H1 (cell line): ENCODE results near the gene KCNQ1OT1. TPM values are rescaled to one million over a fixed set of nuclear protein-coding genes. Genes with fewer than 3 reads are reported as not detected.

Experiments
- CTCF ChIA-PET: fragments of 300-600 bp; sonication (Branson Sonifier 250); formaldehyde crosslinking; loops from one replicate; lab custom pipeline; 2021; ENCODE audit not compliant: partially characterized antibody; lab: Charles Lee
- POLR2A ChIA-PET: fragments of 300-600 bp; sonication (Branson Sonifier 250); formaldehyde crosslinking; loops from one replicate; lab custom pipeline; 2021; ENCODE audit warnings: inconsistent platforms; ENCODE audit not compliant: partially characterized antibody; lab: Charles Lee
- DNase-seq, 2 experiments: peaks; one replicate each; pipeline versions ENCODE4 v3.0.0 to v3.0.0-alpha.2; 2010 to 2022; ENCODE audit warnings: low spot score in 2 of 2, low read depth in 1 of 2, mixed read lengths in 1 of 2
- FAIRE-seq: peaks from 2 replicates; lab custom pipeline; 2011; peaks lifted over from hg19 to GRCh38; lab: Jason Lieb, UNC
- H2AFZ ChIP-seq: 2 replicates; pipeline ENCODE4 v1.8.1; 2012; ENCODE audit warnings: low read length, inconsistent platforms
- H2AK5ac ChIP-seq: 2 replicates; pipeline ENCODE4 v1.6.1; 2013; ENCODE audit warnings: low read depth, low read length
- H2BK120ac ChIP-seq: replicated peaks from 2 replicates; pipeline ENCODE3; 2013; ENCODE audit warnings: low read depth, low read length, inconsistent platforms
- H2BK12ac ChIP-seq: 2 replicates; pipeline ENCODE4 v1.6.1; 2013; ENCODE audit warnings: low read depth, low read length
- H2BK15ac ChIP-seq: 2 replicates; pipeline ENCODE4 v1.6.1; 2013; ENCODE audit warnings: low read length
- H2BK20ac ChIP-seq: 2 replicates; pipeline ENCODE4 v1.6.1; 2013; ENCODE audit warnings: low read length
- H2BK5ac ChIP-seq: 2 replicates; pipeline ENCODE4 v1.6.1; 2013; ENCODE audit warnings: low read depth, low read length
- H3K14ac ChIP-seq: 2 replicates; pipeline ENCODE4 v1.6.1; 2013; ENCODE audit warnings: inconsistent platforms; ENCODE audit not compliant: insufficient read length
- H3K18ac ChIP-seq: 2 replicates; pipeline ENCODE4 v1.6.1; 2013; ENCODE audit warnings: low read length; ENCODE audit errors: extremely low read depth
- H3K23ac ChIP-seq: 2 replicates; pipeline ENCODE4 v1.6.1; 2013; ENCODE audit warnings: inconsistent platforms; ENCODE audit not compliant: insufficient read length
- H3K23me2 ChIP-seq: 2 replicates; pipeline ENCODE4 v1.6.1; 2013; ENCODE audit warnings: low read depth, low read length
- H3K27ac ChIP-seq: 2 replicates; pipeline ENCODE4 v1.6.1; 2011; ENCODE audit warnings: low read depth, low read length, inconsistent platforms
- H3K27me3 ChIP-seq, 4 experiments: replicated peaks in 1 of 4; 1 replicate in 1 of 4; 2 replicates in 3 of 4; pipeline versions ENCODE4 v1.6.1 to v1.8.1; 2011 to 2013; ENCODE audit warnings: low read length in 3 of 4, mild to moderate bottlenecking in 3 of 4, inconsistent platforms in 2 of 4, mixed read lengths in 2 of 4, moderate library complexity in 1 of 4; ENCODE audit not compliant: control insufficient read depth in 3 of 4, insufficient read depth in 3 of 4; ENCODE audit errors: extremely low read depth in 1 of 4
- H3K36me3 ChIP-seq, 4 experiments: 2 replicates each; pipeline versions ENCODE4 v1.6.1 to v1.8.1; 2011 to 2013; ENCODE audit warnings: mild to moderate bottlenecking in 4 of 4, low read length in 3 of 4, moderate library complexity in 2 of 4, control low read depth in 1 of 4, inconsistent platforms in 1 of 4; ENCODE audit not compliant: insufficient read depth in 4 of 4, control insufficient read depth in 2 of 4
- H3K4ac ChIP-seq: replicated peaks from 2 replicates; pipeline ENCODE3; 2013; ENCODE audit warnings: low read length, low read depth, mixed read lengths, inconsistent platforms; ENCODE audit not compliant: insufficient read length
- H3K4me1 ChIP-seq, 4 experiments: replicated peaks in 1 of 4; 1 replicate in 1 of 4; 2 replicates in 3 of 4; pipeline versions ENCODE4 v1.6.1 to v1.8.1; 2011 to 2013; ENCODE audit warnings: low read length in 3 of 4, inconsistent platforms in 2 of 4, mixed read lengths in 1 of 4; ENCODE audit not compliant: insufficient read depth in 4 of 4, control insufficient read depth in 3 of 4
- H3K4me2 ChIP-seq, 2 experiments: 2 replicates each; pipeline versions ENCODE4 v1.6.1 to v1.8.1; 2011 to 2013; ENCODE audit warnings: low read depth in 2 of 2, low read length in 2 of 2, control low read depth in 1 of 2, inconsistent platforms in 1 of 2, mild to moderate bottlenecking in 1 of 2; ENCODE audit not compliant: insufficient read depth in 1 of 2
- H3K4me3 ChIP-seq, 4 experiments: fragments of 200-600, 300-600 bp in 1 of 4; sonication (generic), shearing (Covaris generic), sonication (Bioruptor Twin) in 1 of 4; 2 replicates each; pipeline versions ENCODE4 v1.5.1 to v1.8.1; 2011 to 2016; ENCODE audit warnings: low read length in 4 of 4, low read depth in 3 of 4, control low read depth in 2 of 4, inconsistent platforms in 2 of 4, mild to moderate bottlenecking in 2 of 4, mixed read lengths in 1 of 4, moderate library complexity in 1 of 4; ENCODE audit not compliant: insufficient read depth in 2 of 4; ENCODE audit errors: extremely low read depth in 1 of 4
- H3K56ac ChIP-seq: replicated peaks from 2 replicates; pipeline ENCODE3; 2013; ENCODE audit warnings: low read depth, mild to moderate bottlenecking, mixed read lengths, low read length, inconsistent platforms; ENCODE audit not compliant: insufficient read length
- H3K79me1 ChIP-seq: 2 replicates; pipeline ENCODE4 v1.6.1; 2013; ENCODE audit warnings: low read depth, low read length, control low read depth
- H3K79me2 ChIP-seq, 2 experiments: 2 replicates each; pipeline versions ENCODE4 v1.6.1 to v1.8.1; 2012 to 2013; ENCODE audit warnings: low read length in 2 of 2, mild to moderate bottlenecking in 2 of 2, inconsistent platforms in 1 of 2; ENCODE audit not compliant: insufficient read depth in 2 of 2, control insufficient read depth in 1 of 2
- H3K9ac ChIP-seq, 4 experiments: replicated peaks in 1 of 4; 1 replicate in 1 of 4; 2 replicates in 3 of 4; pipeline versions ENCODE4 v1.6.1 to v1.8.1; 2011 to 2013; ENCODE audit warnings: low read depth in 3 of 4, low read length in 3 of 4, control low read depth in 2 of 4, mild to moderate bottlenecking in 2 of 4, moderate library complexity in 2 of 4, inconsistent platforms in 1 of 4; ENCODE audit errors: extremely low read depth in 1 of 4
- H3K9me3 ChIP-seq, 2 experiments: 2 replicates each; pipeline versions ENCODE4 v1.6.1 to v1.8.1; 2012 to 2013; ENCODE audit warnings: mild to moderate bottlenecking in 2 of 2, moderate library complexity in 2 of 2, control low read depth in 1 of 2, inconsistent platforms in 1 of 2, low read depth in 1 of 2, low read length in 1 of 2, mixed read lengths in 1 of 2; ENCODE audit not compliant: insufficient read depth in 2 of 2
- H4K20me1 ChIP-seq, 2 experiments: replicated peaks in 1 of 2; 2 replicates each; pipeline versions ENCODE3 to v1.8.1; 2011 to 2013; ENCODE audit warnings: inconsistent platforms in 2 of 2, low read length in 2 of 2, mild to moderate bottlenecking in 1 of 2; ENCODE audit not compliant: insufficient read depth in 2 of 2, control insufficient read depth in 1 of 2
- H4K5ac ChIP-seq: 2 replicates; pipeline ENCODE4 v1.6.1; 2013; ENCODE audit warnings: low read length, low read depth, mixed read lengths, inconsistent platforms; ENCODE audit not compliant: insufficient read length
- H4K8ac ChIP-seq: 2 replicates; pipeline ENCODE4 v1.8.0; 2013; ENCODE audit warnings: mild to moderate bottlenecking, moderate library complexity, low read length, inconsistent platforms; ENCODE audit not compliant: insufficient read depth; ENCODE audit errors: extremely low read depth
- H4K91ac ChIP-seq: replicated peaks from 2 replicates; pipeline ENCODE3; 2013; ENCODE audit warnings: low read length, mixed read lengths, inconsistent platforms; ENCODE audit not compliant: insufficient read length
- ASH2L ChIP-seq: fragments of 200-600, 300-600 bp; sonication (generic); IDR thresholded peaks from one replicate; pipeline ENCODE4 v1.7.1; 2017; ENCODE audit warnings: low read length
- CBX5 ChIP-seq: fragments of 300-800, 300-1000 bp; sonication (generic); IDR thresholded peaks from 2 replicates; pipeline ENCODE4 v1.7.1; 2016; ENCODE audit warnings: antibody characterized with exemption, low read length, low read depth
- CEBPB ChIP-seq: IDR thresholded peaks from 2 replicates; pipeline ENCODE4 v1.6.1; 2012; ENCODE audit warnings: low read depth, low read length
- CREB1 ChIP-seq: IDR thresholded peaks from 2 replicates; pipeline ENCODE4 v1.6.1; 2012; ENCODE audit warnings: inconsistent platforms
- CTBP2 ChIP-seq: IDR thresholded peaks from 2 replicates; pipeline ENCODE4 v1.7.0; 2011; ENCODE audit warnings: borderline replicate concordance, mild to moderate bottlenecking, moderate library complexity, mixed read lengths, low read length; ENCODE audit not compliant: insufficient read depth, insufficient read length
- GABPA ChIP-seq: IDR thresholded peaks from 2 replicates; pipeline ENCODE4 v1.6.1; 2011; ENCODE audit warnings: mild to moderate bottlenecking, low read length, moderate library complexity, borderline replicate concordance; ENCODE audit not compliant: insufficient read depth
- HDAC6 ChIP-seq: IDR thresholded peaks from one replicate; pipeline ENCODE4 v1.7.1; 2012; ENCODE audit warnings: low read depth, mild to moderate bottlenecking, inconsistent platforms, low read length, moderate library complexity
- JUND ChIP-seq: IDR thresholded peaks from 2 replicates; pipeline ENCODE4 v1.6.1; 2011; ENCODE audit warnings: mild to moderate bottlenecking, improper control_type of control experiment, low read length
- KDM5A ChIP-seq: fragments of 200-600 bp; IDR thresholded peaks from 2 replicates; pipeline ENCODE4 v1.7.1; 2012; ENCODE audit warnings: mild to moderate bottlenecking, low read length, inconsistent platforms, mixed read lengths
- NRF1 ChIP-seq: IDR thresholded peaks from 2 replicates; pipeline ENCODE4 v1.6.1; 2011; ENCODE audit warnings: mild to moderate bottlenecking, low read depth, low read length, improper control_type of control experiment
- SIN3A ChIP-seq, 2 experiments: IDR thresholded peaks in 1 of 2; conservative IDR thresholded peaks in 1 of 2; 2 replicates each; pipeline ENCODE4 v1.6.1; 2011 to 2012; ENCODE audit warnings: low read length in 2 of 2, improper control_type of control experiment in 1 of 2, low read depth in 1 of 2, mild to moderate bottlenecking in 1 of 2
- SIRT6 ChIP-seq: IDR thresholded peaks from one replicate; pipeline ENCODE4 v1.7.1; 2012; ENCODE audit warnings: low read length, inconsistent platforms
- SIX5 ChIP-seq: IDR thresholded peaks from 2 replicates; pipeline ENCODE4 v1.6.1; 2011; ENCODE audit warnings: mild to moderate bottlenecking, low read depth, low read length
- SP1 ChIP-seq: IDR thresholded peaks from 2 replicates; pipeline ENCODE4 v1.6.1; 2011; ENCODE audit warnings: low read depth, low read length
- TBP ChIP-seq: IDR thresholded peaks from 2 replicates; pipeline ENCODE4 v1.6.1; 2011; ENCODE audit warnings: low read depth, low read length, improper control_type of control experiment
- WGBS, 2 experiments: shearing (Covaris generic) in 1 of 2; methylation state at CpG; one replicate each; pipeline versions ENCODE4 v1.1.6 to v1.1.7; 2013 to 2015; ENCODE audit warnings: low lambda C conversion rate in 2 of 2, mixed read lengths in 2 of 2, inconsistent platforms in 1 of 2, low coverage in 1 of 2, missing lambda C conversion rate in 1 of 2; ENCODE audit not compliant: insufficient replicate concordance in 2 of 2, insufficient coverage in 1 of 2, insufficient read length in 1 of 2; ENCODE audit errors: extremely low coverage in 1 of 2, missing lambda C conversion rate in 1 of 2; 5-methylcytosine and 5-hydroxymethylcytosine counted together
- polyA plus RNA-seq, 7 experiments: library from polyadenylated mRNA; depleted of rRNA in 3 of 7; stranded (reverse) in 5 of 7; unstranded in 2 of 7; fragments of >200 nt in 5 of 7; fragments of 200-250 nt in 2 of 7; gene quantifications; 1 replicate in 5 of 7; 2 replicates in 1 of 7; 4 replicates in 1 of 7; pipeline versions ENCODE4 v1.2.1 to v1.2.3, GENCODE V29; 2011 to 2013; ENCODE audit warnings: missing spikeins in 2 of 7, mixed read lengths in 2 of 7
- total RNA-seq: library from RNA; stranded (reverse); fragmentation: NEBNext Ultra II Directional; extraction: Animal tissue kit (Norgen Biotek cat#: 25700); gene quantifications from 2 replicates; pipeline ENCODE4 v1.2.1, GENCODE V29; 2021

KCNQ1OT1 gene
- total and polyA plus RNA-seq, 2 of the 8 experiments (the other 6 are each of a cell fraction or from before 2014, with no cell fraction given): 0.21 to 1.2 TPM

GRCh38 chr11:2674658-2675131, 25.1 kb downstream of the KCNQ1OT1 start:
- H3K79me1 ChIP-seq: peaks cover 4% of the 10 kb centered on the region; the same call in 1 of the 2 replicates
- no peaks in the 10 kb centered on the region for H3K9me3 ChIP-seq
- peaks cover 0 to 9% of the 10 kb centered on the region in 2 experiments; a peak in 2 of 4 replicates for H3K79me2 ChIP-seq
- no peak overlapping the region for H2AFZ ChIP-seq
- 91% methylated on average over 8 of the region's 8 CpGs; no CpG with 5 or more reads in 1 of the 2 experiments for WGBS, 2 experiments
- no peak overlapping the region for H3K14ac ChIP-seq
- peaks cover 0 to 3% (median 0%) of the 10 kb centered on the region in 4 experiments; a peak in 1 of 8 replicates for H3K36me3 ChIP-seq
- no peak overlapping the region for H4K91ac ChIP-seq
- no peak overlapping the region for H4K5ac ChIP-seq
- H3K4me1 ChIP-seq: peaks cover 0 to 7% (median 0%) of the 10 kb centered on the region in 4 experiments; a peak in 2 of 7 replicates
- peaks cover 0 to 5% (median 0%) of the 10 kb centered on the region in 4 experiments; a peak in 3 of 7 replicates for H3K27me3 ChIP-seq
- no peak overlapping the region for H3K23ac ChIP-seq
- TF ChIP-seq JUND: no peak
- no peak for TF ChIP-seq SIX5
- TF ChIP-seq CREB1: no peak
- no peak for TF ChIP-seq SP1
- no peak for TF ChIP-seq ASH2L
- TF ChIP-seq HDAC6: no peak
- no peak for TF ChIP-seq SIRT6
- TF ChIP-seq NRF1: no peak
- TF ChIP-seq GABPA: no peak
- no peak for TF ChIP-seq CBX5
- TF ChIP-seq TBP: no peak
- no peak for TF ChIP-seq CTBP2
- no peak for TF ChIP-seq CEBPB
- TF ChIP-seq SIN3A (conservative IDR thresholded peaks at IDR 0.05 in 1 of 2, IDR thresholded peaks at IDR 0.05 in 1 of 2; ENCODE audit: low read depth in 1 of 2, low read length in 2 of 2): no peak
- no peak for TF ChIP-seq KDM5A
- no peak overlapping the region for H3K4ac ChIP-seq
- H2AK5ac ChIP-seq: no peak overlapping the region
- no peak overlapping the region; the same call in 1 of the 2 replicates for H4K8ac ChIP-seq
- H2BK120ac ChIP-seq: no peak overlapping the region
- ChIA-PET CTCF (interaction anchor here (1.1 to 2.1 kb wide), 3 partner anchors 21 to 217 kb away, joined by 3 to 6 read pairs (median 3); no protein-coding TSS in a partner anchor), POLR2A (interaction anchor here (1.2 to 1.6 kb wide), 2 partner anchors 10 to 17 kb away, joined by 4 read pairs; no protein-coding TSS in a partner anchor)
- no peak overlapping the region for H2BK15ac ChIP-seq
- H2BK12ac ChIP-seq: no peak overlapping the region
- H3K9ac ChIP-seq: no peak overlapping the region
- no peak overlapping the region for H3K27ac ChIP-seq
- no peak overlapping the region for H3K4me3 ChIP-seq
- DNase-seq: no peak
- H4K20me1 ChIP-seq: peaks cover 16 to 36% of the 10 kb centered on the region in 2 experiments
- no peak overlapping the region for H2BK20ac ChIP-seq
- no peak overlapping the region for H3K4me2 ChIP-seq
- peaks cover 2% of the 10 kb centered on the region; the same call in 1 of the 2 replicates for H3K23me2 ChIP-seq
- H2BK5ac ChIP-seq: no peak overlapping the region
- H3K56ac ChIP-seq: no peak overlapping the region
- no peak for FAIRE-seq
- H3K18ac ChIP-seq: no peak overlapping the region
